ENCODE results near the gene CCN2. TPM values are rescaled to one million over a fixed set of nuclear protein-coding genes. Genes with fewer than 3 reads are reported as not detected.

The CCN2 gene
- total RNA-seq, 1 donor from 2014 or later: 1,296 TPM

DNA sequence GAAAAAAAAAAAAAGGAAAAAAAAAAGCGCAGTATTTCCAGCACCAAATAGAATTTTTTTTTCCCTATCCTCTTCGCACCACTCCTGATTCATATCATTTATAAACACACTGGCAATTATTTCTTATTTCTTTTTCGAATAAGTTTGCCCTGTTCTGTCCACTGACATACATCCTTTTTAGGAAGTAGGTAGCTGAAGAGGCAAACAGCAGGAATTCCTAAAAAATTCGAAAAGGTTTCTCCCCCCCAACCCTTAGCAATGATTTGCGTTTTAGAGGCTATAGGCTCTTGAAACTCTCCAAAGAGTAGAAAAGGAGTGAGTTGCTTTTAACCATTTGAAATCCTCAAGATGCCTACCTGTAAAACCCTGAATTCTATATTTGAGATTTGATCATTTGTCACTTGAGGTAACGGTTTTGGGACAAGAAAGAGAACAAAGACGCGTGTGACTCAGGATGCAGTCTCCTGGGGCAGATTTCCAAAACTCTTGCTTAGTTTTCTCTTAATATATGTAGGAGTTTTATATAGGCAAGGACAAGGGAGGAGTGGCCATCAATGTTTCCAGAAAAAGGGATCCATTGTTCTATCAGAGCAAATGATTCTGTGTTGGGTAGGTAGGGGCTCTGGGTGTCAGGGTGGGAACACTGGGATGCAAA lies 531 bp upstream of the CCN2 start:
- Mint-ChIP-seq H3K9me3 (ENCODE audit: low read depth) (no peaks in the 10 kb centered on the region), H3K36me3 (ENCODE audit: low read depth) (peaks cover 28% of the 10 kb centered on the region), H3K4me3 (ENCODE audit: unreplicated experiment) (peak overlapping the region; percentile 65), H3K4me1 (ENCODE audit: low read depth) (peaks cover 75% of the 10 kb centered on the region), H3K27ac (ENCODE audit: unreplicated experiment) (peak overlapping the region; percentile 85), H3K27me3 (ENCODE audit: low read depth) (no peaks in the 10 kb centered on the region)
- TF ChIP-seq CTCF (IDR thresholded peaks at IDR 0.05): no peak
- no peak for DNase-seq (ENCODE audit: low spot score)

DNA sequence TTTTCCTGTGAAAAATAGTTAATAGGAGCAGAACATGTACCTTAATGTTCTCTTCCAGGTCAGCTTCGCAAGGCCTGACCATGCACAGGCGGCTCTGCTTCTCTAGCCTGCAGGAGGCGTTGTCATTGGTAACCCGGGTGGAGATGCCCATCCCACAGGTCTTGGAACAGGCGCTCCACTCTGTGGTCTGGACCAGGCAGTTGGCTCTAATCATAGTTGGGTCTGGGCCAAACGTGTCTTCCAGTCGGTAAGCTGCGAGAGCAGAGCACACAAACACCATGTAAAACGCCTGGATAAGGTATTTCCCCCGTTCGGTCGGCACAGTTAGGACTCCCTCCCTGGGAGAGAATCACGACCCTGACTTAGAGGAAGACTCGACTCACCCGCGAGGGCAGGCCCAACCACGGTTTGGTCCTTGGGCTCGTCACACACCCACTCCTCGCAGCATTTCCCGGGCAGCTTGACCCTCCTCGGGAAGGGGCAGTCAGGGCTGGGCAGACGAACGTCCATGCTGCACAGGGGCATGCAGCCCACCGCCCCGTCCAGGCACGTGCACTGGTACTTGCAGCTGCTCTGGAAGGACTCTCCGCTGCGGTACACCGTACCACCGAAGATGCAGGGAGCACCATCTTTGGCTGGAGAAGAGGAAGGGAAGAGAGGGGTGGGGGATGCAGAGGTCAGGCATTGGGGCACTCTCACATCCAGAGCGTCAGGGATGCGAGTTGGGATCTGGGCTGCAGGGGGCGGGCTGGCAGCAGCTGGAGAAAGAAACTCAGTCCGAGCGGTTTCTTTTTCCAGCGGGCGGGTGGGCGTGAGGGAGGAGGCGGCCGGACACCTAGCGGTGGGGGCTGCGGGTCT lies 1.0 kb downstream of the CCN2 start:
- Mint-ChIP-seq H3K4me3 (ENCODE audit: unreplicated experiment) (peak overlapping the region; percentile 80), H3K36me3 (ENCODE audit: low read depth) (peaks cover 29% of the 10 kb centered on the region), H3K4me1 (ENCODE audit: low read depth) (peaks cover 77% of the 10 kb centered on the region), H3K27me3 (ENCODE audit: low read depth) (no peaks in the 10 kb centered on the region), H3K27ac (ENCODE audit: unreplicated experiment) (peak overlapping the region; percentile 89), H3K9me3 (ENCODE audit: low read depth) (no peaks in the 10 kb centered on the region)
- TF ChIP-seq CTCF (IDR thresholded peaks at IDR 0.05): peak; percentile 77
- DNase-seq (ENCODE audit: low spot score): peak; percentile 92

DNA sequence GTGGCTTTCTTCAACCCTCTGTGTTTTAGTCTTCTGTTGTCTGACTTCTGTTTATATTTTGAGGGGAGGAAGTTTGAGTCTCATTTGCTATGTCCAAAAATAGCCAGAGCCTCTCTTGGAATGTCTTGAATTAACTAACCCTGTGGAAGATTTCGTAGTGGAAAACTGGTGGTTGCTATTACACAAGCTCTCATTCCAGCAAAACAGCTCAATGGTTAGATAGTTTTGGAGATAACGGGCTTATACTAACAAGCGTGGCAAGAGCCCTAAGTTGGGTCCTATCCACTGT lies 1.6 kb downstream of the CCN2 start:
- TF ChIP-seq CTCF (IDR thresholded peaks at IDR 0.05): no peak
- peaks cover 71% of the 10 kb centered on the region for H3K4me1 Mint-ChIP-seq (ENCODE audit: low read depth)
- no peak for DNase-seq (ENCODE audit: low spot score)
- no peaks in the 10 kb centered on the region for H3K9me3 Mint-ChIP-seq (ENCODE audit: low read depth)
- H3K36me3 Mint-ChIP-seq (ENCODE audit: low read depth): peaks cover 29% of the 10 kb centered on the region
- peak overlapping the region; percentile 89 for H3K27ac Mint-ChIP-seq (ENCODE audit: unreplicated experiment)
- no peaks in the 10 kb centered on the region for H3K27me3 Mint-ChIP-seq (ENCODE audit: low read depth)
- H3K4me3 Mint-ChIP-seq (ENCODE audit: unreplicated experiment): peak overlapping the region; percentile 80

DNA sequence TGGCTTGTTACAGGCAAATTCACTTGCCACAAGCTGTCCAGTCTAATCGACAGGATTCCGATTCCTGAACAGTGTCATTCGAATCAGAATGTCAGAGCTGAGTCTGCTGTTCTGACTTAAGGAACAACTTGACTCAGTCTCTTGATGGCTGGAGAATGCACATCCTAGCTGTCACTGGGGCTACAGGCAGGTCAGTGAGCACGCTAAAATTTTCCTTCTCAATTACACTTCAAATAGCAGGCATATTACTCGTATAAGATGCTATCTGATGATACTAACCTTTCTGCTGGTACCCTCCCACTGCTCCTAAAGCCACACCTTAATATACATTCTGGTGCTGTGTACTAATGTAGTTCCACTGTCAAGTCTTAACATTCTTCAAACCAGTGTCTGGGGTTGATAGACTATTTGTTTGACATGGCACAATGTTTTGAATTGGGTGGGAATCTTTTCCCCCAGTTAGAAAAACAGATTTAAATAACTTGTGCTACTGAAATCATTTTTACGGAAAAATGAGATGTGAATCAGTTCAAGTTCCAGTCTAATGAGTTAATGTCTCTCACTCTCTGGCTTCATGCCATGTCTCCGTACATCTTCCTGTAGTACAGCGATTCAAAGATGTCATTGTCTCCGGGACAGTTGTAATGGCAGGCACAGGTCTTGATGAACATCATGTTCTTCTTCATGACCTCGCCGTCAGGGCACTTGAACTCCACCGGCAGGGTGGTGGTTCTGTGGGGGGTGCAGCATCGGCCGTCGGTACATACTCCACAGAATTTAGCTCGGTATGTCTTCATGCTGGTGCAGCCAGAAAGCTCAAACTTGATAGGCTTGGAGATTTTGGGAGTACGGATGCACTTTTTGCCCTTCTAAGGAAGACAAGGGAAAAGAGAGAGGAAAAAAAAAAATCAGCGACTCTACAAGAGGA lies 2.2 kb downstream of the CCN2 start:
- Mint-ChIP-seq H3K27me3 (ENCODE audit: low read depth) (no peaks in the 10 kb centered on the region), H3K36me3 (ENCODE audit: low read depth) (peaks cover 29% of the 10 kb centered on the region), H3K9me3 (ENCODE audit: low read depth) (no peaks in the 10 kb centered on the region), H3K4me3 (ENCODE audit: unreplicated experiment) (peak overlapping the region; percentile 80), H3K4me1 (ENCODE audit: low read depth) (peaks cover 68% of the 10 kb centered on the region), H3K27ac (ENCODE audit: unreplicated experiment) (peak overlapping the region; percentile 89)
- no peak for TF ChIP-seq CTCF (IDR thresholded peaks at IDR 0.05)
- no peak for DNase-seq (ENCODE audit: low spot score)

All from chondrocyte (in vitro differentiated cells).